Fibroblast of skin of left quadriceps (primary cell): Measurements from ENCODE around the gene SLC30A3.
A peak's percentile ranks its signal among the peaks of the same experiment; 100 is the strongest.
"Not testable (repeated sequence)": the region's sequence is repeated elsewhere in the genome, so short reads cannot be mapped to it uniquely, and the experiment has no call there.

Experiments
- DNase-seq, 2 experiments: peaks; one replicate each; pipeline ENCODE4 v3.0.0-alpha.2; 2013; ENCODE audit warnings: low read depth in 2 of 2

Gene SLC30A3, protein sequence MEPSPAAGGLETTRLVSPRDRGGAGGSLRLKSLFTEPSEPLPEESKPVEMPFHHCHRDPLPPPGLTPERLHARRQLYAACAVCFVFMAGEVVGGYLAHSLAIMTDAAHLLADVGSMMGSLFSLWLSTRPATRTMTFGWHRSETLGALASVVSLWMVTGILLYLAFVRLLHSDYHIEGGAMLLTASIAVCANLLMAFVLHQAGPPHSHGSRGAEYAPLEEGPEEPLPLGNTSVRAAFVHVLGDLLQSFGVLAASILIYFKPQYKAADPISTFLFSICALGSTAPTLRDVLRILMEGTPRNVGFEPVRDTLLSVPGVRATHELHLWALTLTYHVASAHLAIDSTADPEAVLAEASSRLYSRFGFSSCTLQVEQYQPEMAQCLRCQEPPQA

DNA sequence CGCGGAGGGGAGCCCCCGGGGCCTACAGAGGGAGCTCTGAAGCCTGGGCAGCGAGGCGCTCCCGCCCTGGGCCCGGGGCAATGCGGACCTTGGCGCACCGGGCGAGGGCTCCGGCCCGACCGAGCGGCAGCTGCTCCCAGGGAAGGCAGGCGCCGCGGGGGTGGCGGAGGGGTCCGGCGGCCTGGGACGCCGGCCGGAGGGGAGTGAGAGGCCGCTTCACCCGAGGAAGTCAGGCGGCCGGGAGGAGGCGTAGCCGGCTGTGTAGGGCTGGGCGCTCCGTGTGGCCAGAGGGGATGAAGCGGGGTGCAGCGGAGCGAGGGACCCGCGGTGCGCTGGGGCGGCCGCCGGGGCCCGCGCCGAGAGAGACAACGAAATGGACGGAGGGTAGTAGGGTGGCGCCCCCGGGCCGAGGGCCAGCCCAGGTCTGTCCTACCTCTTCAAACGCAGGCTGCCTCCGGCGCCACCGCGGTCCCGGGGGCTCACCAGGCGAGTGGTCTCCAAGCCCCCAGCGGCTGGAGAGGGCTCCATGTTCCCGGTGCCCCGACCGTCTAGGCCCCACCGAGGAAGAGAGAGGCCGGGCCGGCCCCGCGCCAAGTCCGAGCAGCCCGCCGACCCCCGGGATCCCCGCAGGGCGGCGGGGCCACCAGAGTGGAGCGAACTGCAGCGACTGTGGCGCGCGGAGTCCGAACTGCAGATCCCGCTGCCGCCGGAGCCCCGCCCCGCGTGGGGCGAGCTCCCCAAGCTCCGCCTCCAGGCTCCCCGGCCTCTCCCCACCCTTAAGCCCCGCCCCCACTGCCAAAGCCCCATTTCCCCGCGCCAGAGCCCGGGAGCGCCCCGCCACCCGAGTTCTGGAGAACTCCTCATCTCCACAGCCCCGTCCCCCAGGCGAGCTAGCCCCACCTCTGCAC is at the start of gene SLC30A3:
TSS of gene SLC30A3 (minus strand) at position 669 of the 908 bp plus-strand sequence. CDS start at position 528, 141 bp downstream.
- no peak for DNase-seq

DNA sequence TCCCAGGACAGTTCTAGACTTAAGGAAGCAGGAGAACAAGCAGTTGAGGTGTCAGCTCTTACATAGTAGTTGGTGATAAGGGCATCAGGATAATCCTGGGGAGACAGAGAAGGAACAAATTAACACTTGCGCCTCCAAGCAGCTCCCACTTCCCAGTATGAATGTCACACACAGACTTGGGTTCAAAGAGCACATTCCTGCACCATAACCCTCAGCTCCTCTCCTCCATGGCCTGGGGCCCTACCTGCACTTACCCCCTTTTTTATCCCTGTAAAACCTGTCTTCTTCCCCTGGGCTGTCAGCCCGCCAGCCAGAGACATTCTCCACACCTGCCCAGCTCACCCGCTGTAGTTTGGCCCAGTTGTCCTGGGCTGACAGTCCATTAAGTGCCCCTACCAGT is 49.3 kb upstream of the SLC30A3 start:
- DNase-seq, result no peak

DNA sequence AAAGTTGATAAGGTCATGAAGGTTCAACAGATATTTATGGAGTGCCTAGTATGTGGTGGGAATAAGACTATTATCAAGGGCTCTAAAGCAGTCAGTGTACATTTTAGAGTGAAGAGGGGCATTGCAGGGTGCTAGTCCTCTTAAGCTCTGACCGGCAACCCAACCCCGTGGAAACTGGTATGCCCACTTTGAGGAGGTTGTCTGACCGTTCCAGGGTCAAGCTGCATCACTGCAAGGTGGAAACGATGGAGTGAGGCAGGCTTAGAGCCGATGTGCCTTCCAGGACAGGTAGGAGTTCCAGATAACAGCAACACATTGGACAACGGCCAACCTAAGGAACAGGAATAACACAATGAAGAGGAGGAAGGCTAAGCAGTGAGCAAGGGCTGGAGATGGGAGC is 46.8 kb upstream of the SLC30A3 start:
- DNase-seq, result no peak

DNA sequence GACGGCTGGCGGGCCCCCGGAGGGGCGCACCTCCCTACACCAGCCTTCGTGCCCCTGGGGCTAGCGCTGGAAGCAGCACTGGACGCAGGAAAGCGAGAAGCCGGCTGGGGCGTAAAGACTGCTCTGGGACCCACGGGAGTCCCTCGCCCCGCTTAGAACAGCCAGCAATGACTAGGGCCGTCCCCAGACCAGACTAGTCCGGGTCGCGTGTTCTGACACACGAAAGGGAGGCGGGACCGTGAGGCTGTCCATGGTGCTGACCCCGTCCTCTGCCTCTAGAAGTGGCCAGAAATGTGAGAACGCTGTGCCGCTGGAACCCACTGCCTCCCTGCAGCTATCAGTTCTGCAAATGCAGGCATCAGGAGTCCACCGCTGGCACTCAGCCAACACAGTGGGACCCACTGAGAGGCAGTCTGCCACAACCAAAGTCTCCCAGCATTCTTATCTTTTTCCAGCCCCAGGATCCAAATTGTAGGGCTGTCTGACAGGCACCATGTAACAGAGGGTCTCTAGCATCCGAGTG is 45.6 kb upstream of the SLC30A3 start, which contains the start of gene UCN:
TSS of gene UCN (minus strand) at position 87 of the 523 bp plus-strand sequence. CDS start 550 bp downstream, outside the sequence.
- DNase-seq, result no peak

DNA sequence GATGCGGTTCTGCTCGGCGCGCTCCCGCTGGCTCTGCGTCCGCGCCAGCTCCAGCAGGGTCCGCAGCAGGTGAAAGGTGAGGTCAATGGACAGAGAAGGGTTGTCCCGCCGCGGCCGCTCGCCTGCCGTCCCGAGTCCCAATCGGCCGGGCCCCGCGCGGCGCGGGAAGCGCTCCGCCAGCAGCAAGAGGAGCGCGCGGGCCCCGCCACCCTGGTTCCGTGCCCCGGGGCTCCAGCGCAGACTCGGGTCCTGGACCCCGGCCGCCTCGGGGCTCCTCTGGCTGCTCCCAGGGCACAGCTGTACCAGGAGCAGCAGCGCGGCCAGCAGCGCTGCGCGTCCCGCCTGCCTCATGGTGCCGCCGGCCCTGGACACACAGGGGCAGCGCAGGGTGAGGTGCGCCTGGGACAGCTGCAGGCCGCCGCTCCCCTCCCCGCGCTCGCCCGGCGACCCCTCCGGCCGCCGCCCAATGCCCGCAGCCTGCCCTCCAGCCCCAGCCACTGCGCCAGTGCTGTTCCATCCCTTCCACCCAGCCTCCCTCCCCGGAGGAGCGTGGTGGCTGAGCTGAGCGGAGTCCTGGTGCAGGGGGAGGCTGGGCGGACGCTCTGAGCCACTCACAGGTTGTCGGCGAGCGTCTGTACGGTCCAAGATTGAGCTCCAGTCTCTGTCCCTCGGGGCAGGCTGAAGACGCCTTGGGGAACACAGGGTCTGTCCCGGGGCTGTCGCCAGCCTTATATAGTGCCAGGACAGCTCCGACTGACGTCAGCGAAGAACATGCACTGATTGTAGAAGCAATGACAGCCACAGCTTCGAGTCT is 44.9 kb upstream of the SLC30A3 start:
- DNase-seq, result no peak

DNA sequence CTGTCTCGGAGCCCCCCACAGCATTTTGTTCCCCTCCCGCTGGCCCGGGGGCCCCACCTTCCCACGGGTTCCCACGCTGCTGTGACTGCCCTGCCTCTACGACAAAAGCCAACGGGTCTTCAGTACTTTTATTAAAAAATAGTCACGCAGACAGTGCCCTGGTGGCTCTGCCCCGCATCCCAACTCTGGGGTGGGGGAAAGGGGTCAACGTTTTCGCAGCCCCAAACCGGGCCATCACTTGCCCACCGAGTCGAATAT is 44.4 kb upstream of the SLC30A3 start:
- DNase-seq, result no peak

DNA sequence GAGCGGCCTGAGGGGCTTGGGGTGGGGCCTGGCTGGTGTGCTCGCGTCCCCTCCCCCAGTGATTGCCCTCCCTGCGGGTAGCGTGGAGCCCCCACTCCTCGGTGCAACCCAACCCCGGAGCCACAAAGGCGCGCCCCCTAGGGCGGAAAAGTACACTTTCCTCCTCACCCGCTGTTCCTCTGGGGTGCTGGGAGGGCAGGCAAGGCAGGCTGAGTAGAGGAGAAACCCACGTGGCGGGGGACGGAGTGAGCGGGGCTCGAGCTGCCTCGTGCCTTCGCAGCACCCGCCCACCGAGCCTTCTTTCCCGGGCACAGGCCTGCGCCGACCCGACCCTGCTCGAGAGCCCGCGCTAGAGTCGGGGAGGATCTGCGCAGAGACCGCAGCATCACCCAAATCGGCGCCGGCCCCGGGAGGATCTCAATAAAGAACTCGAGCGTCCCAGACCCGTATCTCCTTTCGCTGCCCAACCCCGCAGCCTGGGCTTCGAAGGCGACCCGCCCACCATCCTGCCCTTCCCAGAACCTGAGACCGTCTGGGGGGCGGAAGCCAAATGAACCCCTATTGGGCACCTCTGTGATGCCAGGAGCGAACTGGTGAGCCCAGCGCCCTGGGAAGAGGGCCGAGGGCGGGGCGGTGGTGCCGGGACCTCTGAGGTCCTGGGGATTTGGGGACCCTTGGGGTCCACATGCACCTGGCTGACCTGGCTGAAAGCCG is 43.9 kb upstream of the SLC30A3 start:
- no peak for DNase-seq

DNA sequence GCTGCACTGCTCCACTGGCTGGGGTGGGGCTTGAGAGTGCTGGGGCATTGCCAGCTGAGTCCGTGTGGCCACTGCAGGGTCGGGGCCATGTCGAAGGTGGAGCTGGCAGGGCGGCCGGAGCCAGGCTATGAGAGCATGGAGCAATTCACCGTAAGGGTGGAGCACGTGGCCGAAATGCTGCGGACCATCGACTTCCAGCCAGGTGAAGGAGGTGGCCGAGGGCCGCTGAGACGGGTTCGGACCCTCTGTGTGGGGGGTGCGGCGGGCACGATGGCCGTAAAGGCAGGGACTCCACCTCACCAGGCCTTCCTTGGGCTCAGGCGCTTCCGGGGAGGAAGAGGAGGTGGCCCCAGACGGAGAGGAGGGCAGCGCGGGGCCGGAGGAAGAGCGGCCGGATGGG is 43.3 kb upstream of the SLC30A3 start:
- DNase-seq, result no peak

DNA sequence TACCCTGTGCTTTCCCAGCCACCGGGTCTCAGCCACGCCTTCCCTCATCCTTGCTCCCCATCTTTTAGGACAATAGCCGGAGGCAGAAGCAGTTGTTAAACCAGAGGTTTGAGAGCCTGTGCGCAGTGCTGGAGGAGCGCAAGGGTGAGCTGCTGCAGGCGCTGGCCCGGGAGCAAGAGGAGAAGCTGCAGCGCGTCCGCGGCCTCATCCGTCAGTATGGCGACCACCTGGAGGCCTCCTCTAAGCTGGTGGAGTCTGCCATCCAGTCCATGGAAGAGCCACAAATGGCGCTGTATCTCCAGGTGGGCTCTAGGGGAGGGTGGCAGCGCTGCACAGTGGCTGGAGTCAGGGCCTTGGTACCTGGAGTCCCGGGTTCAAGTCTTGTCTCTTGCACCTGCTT is 42.7 kb upstream of the SLC30A3 start:
- DNase-seq, result no peak

DNA sequence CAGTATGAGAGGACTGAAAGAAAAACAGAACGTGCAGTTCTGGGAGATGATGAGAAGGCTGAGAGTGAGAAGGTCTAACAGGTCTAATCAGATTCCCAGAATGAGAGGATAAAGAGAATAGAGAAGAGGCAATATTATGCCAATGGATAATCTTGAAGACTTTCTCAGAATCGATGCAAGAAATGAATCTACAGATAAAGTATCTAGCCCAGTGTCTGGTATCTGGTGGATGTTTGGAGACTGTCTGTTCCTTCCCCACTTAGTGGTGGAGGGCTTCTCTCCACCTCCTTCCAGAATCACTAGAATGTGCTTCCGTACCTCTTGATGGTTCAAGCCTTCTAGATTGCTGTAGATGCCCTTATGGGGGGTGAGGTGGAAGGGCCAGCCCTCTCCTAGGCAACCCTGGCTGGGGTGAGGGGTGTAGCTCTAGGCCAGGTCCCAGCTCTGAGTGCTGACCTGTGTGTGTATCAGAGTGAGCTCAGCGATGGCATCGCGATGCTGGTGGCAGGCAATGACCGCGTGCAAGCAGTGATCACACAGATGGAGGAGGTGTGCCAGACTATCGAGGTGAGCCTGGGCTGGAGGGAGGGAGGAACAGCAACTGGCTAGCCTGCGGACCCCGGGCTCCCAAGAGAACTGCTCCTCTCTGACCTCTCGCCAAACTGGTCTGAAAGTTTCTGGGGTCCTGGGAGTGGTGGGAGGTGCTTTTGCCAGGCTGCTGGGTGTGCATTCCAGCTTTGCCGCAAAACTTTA is 41.8 kb upstream of the SLC30A3 start:
- no peak for DNase-seq

DNA sequence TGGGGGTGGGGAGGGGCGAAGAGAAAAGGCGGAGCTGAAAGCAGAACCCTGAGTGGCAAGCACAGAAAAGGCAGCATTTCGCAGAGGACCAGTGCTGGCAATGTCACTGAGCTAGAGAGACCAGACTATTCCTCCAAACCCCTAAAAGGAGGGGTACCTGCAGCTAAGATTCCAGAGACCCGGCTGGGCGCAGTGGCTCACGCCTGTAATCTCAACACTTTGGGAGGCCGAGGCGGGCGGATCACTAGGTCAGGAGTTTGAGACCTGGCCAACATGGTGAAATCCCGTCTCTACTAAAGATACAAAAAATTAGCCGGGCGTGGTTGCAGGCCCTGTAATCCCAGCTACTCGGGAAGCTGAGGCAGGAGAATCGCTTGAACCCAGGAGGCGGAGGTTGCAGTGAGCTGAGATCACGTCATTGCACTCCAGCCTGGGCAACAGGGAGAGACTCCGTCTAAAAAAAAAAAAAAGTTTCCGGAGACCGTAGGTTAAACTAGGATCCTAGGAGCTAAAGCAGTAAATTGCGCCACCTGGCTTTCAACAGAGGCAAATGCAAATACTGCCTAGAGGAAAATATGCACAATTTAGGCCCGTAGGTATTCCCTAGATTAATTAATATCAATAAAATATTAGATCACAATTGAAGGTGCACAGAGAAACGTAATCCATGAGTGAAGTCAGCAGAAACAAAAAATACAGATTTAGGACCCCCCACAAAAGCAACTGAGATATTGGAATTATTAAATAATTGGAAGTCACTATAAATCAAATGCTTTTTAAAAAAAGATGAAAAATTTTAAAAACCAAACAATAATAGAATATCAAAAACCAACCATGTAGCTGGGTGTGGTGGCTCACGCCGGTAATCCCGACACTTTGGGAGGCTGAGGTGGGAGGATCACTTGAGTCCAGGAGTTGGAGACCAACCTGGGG is 40.5 kb upstream of the SLC30A3 start:
- peak; percentile 32 to 38 for DNase-seq

DNA sequence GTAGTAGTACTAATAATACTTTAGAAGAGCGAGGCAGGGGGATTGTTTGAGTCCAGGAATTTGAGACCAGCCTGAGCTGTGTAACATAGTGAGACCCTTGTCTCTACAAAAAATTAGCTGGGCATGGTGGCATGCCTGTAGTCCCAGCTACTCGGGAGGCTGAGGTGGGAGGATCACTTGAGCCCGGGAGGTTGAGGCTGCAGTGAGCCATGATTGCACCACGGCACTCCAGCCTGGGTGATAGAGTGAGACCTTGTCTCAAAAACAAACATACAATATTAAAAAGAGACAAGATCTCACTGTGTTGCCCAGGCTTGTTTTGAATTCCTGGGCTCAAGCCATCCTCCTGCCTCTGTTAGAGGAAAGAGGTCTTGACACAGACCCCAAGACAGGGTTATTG is 37.8 kb upstream of the SLC30A3 start:
- DNase-seq, result not testable (repeated sequence)

DNA sequence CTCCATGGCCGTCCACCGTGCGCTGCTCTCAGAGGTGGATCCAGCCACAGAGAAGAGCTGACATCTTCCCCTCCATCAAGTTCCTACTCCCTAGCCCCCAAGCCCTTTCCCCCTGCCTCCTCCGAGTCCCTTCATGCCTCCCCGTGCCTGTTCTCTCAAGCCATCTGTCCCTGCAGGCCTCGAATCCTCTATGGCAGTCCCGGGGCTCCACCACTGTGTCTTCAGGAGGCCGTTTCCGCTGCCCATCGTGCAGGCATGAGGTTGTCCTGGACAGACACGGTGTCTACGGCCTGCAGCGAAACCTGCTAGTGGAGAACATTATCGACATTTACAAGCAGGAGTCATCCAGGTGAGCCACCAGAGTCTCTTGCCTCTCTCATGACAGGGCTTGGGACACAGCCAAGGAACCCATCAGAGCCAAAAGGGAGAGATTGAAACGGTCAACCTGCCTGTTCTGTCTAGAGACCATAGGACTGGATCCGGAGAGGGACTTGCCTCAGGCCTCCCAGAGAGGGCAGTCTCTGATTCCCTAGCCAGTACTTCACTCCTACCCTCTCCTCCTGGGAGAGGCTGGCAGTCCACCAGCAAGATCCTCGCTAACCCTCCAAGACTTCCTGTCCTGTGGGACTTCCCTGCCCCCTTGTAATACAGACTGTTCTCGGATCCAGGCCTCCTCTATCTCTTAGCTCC is 35.7 kb upstream of the SLC30A3 start:
- no peak for DNase-seq

DNA sequence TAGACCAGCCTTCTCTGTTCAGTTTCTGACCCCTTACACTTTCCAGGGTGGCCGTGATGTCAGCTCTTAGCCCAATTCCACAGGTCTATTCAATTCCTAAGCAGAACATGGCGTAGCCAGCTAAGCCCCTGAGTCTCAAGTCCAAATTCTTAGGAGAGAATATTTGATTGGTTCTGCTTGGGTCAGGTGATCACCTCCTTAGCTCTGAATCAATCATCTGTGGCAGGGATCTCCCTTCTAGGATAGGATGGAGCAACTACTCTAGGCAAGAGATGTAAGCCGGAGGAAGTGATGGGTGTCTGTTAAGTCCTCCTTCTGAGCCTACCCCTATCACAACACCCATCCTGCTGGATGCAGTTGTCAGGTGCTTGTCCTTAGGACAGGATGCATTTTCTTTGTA is 34.3 kb upstream of the SLC30A3 start:
- no peak for DNase-seq

DNA sequence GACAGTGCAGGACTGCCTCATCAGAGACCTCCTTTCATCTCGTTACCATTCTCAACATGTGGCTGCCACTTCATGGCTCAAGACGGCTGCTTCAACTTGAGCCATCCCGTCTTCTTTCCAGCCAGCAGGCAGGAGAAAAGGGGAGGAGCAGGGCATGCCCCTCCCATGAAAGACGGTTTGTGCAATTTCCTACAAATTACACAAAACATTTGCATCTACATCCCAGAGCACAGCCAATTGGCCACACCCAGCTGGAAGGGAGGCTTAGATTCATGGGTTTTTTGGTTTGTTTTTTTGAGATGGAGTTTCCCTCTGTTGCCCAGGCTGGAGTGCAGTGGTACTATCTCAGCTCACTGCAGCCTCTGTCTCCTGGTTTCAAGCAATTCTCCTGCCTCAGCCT is 33.6 kb upstream of the SLC30A3 start:
- DNase-seq, result no peak

DNA sequence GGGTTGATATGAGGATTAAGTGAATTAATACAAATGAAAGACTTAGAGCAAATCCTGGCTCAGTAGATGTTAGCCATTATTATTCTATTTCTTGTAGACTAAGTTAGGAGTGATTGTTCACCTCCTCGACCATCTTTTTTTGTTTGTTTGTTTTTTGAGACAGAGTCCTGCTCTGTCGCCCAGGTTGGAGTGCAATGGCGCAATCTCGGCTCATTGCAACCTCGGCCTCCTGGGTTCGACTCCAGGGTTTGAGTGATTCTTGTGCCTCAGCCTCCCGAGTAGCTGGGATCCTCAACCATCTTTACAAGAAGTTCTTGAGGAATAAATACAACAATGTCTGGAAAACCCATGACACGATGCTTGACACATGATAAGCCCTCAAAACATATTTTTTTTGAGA is 32.1 kb upstream of the SLC30A3 start:
- DNase-seq, result no peak

DNA sequence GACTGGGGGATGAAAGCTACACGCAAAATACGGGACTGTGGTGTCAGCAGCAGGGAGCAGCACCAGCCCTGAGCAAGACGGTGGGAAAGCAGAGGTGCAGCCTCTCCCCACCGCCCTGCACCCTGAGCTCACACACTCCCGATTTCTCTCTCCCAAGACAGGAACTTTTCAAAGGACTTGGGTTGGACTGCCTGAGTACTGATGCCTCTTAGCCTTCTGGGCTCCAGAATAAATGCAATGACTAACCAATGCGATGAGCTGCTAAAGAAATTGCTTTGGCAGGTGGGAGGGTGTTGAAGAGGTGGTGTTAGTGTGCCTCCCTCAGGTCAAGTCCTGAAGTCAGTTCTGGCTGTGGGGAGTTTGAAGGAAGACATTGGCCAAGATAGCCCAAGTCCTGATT is 29.0 kb upstream of the SLC30A3 start:
- no peak for DNase-seq

DNA sequence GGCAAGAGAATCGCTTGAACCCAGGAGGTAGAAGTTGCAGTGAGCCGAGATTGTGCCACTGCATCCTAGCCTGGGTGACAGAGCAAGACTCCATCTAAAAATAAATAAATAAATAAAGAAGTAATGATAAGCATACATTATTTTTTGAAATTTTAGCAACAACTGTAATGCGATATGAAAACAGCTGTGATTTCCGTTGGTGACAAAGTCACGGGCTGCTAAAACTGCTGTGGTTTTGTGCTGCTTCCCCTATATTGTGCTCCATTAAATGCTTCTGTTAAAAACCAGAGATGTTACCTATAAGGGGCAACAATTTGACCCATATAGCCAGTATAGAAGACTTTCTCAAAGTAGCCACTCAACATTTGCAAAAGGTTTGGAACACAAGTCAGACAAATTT is 27.7 kb upstream of the SLC30A3 start:
- no peak for DNase-seq

DNA sequence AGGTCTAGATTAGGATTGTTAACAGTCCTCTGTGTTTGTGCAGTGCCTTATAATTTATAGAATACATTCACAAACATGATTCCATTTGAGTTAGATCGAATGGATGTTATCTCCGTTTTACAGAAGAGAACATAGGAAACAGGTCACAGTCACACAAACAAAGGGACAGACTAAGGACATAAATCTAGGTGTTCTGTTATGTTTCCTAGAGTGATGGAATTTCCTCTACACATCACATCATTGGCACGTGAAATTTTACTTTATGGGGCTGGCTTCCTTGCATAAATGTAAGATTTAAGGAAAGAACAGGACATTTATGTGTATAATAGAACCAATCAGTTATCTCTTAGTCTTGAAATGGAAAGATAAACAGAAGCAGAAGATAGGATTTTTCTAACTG is 25.8 kb upstream of the SLC30A3 start:
- DNase-seq, result no peak
